MCF 10A (cell line): ENCODE results near the gene PDLIM3. TPM values are rescaled to one million over a fixed set of nuclear protein-coding genes. Genes with fewer than 3 reads are reported as not detected.
"Not testable (repeated sequence)": the region's sequence is repeated elsewhere in the genome, so short reads cannot be mapped to it uniquely, and the experiment has no call there.

Source experiments
- BruUV-seq: library from RNA; stranded (reverse); fragments of 400-500 nt; replicated peaks from 2 replicates; lab custom pipeline; 2021; lab: Mats Ljungman, UMichigan
- CTCF ChIA-PET: fragments of 300-600 bp; sonication (Branson Sonifier 250); formaldehyde crosslinking; extraction: SDS; loops from one replicate; lab custom pipeline; 2021; ENCODE audit warnings: antibody characterized with exemption, inconsistent platforms; lab: Yijun Ruan, JAX
- POLR2A ChIA-PET: fragments of 300-600, 350-650 bp; sonication (Branson Sonifier 250); formaldehyde crosslinking; extraction: SDS; loops from one replicate; lab custom pipeline; 2020; ENCODE audit warnings: antibody characterized with exemption, inconsistent platforms; lab: Yijun Ruan, JAX
- DNase-seq: peaks from one replicate; pipeline ENCODE4 v3.0.0-alpha.2; 2018; ENCODE audit not compliant: unreplicated experiment
- H3K27ac Mint-ChIP-seq: one replicate; pipeline ENCODE4 v1.8.0; 2022; ENCODE audit warnings: mild to moderate bottlenecking, low read depth, mixed read lengths; ENCODE audit not compliant: unreplicated experiment
- H3K27me3 Mint-ChIP-seq: one replicate; pipeline ENCODE4 v1.8.0; 2022; ENCODE audit warnings: mixed read lengths; ENCODE audit not compliant: insufficient read depth, unreplicated experiment
- H3K36me3 Mint-ChIP-seq: one replicate; pipeline ENCODE4 v1.8.0; 2022; ENCODE audit warnings: mild to moderate bottlenecking, moderate library complexity, mixed read lengths; ENCODE audit not compliant: insufficient read depth, unreplicated experiment
- H3K4me1 Mint-ChIP-seq: one replicate; pipeline ENCODE4 v1.8.0; 2022; ENCODE audit warnings: mixed read lengths; ENCODE audit not compliant: insufficient read depth, unreplicated experiment
- H3K4me3 Mint-ChIP-seq: one replicate; pipeline ENCODE4 v1.8.0; 2022; ENCODE audit warnings: mild to moderate bottlenecking, moderate library complexity, mixed read lengths; ENCODE audit not compliant: unreplicated experiment
- H3K9me3 Mint-ChIP-seq: one replicate; pipeline ENCODE4 v1.8.0; 2022; ENCODE audit warnings: mixed read lengths; ENCODE audit not compliant: unreplicated experiment
- intact Hi-C: fragments of 100-400 bp; cut with micrococcal nuclease; formaldehyde crosslinking; loops from 2 replicates; pipeline ENCODE4 v1.14.1; 2022
- total RNA-seq: library from RNA; stranded (reverse); gene quantifications from 2 replicates; pipeline ENCODE4 v1.2.3, GENCODE V29; 2022
- TF ChIP-seq, protein P1 (sequence below): fragments of 200-600 bp; IDR thresholded peaks from one replicate; pipeline ENCODE4 v1.8.0; 2022; ENCODE audit warnings: antibody characterized with exemption, mild to moderate bottlenecking; ENCODE audit not compliant: unreplicated experiment

The PDLIM3 gene
- total RNA-seq, 1 experiment from 2014 or later = 0.30 TPM

DNA sequence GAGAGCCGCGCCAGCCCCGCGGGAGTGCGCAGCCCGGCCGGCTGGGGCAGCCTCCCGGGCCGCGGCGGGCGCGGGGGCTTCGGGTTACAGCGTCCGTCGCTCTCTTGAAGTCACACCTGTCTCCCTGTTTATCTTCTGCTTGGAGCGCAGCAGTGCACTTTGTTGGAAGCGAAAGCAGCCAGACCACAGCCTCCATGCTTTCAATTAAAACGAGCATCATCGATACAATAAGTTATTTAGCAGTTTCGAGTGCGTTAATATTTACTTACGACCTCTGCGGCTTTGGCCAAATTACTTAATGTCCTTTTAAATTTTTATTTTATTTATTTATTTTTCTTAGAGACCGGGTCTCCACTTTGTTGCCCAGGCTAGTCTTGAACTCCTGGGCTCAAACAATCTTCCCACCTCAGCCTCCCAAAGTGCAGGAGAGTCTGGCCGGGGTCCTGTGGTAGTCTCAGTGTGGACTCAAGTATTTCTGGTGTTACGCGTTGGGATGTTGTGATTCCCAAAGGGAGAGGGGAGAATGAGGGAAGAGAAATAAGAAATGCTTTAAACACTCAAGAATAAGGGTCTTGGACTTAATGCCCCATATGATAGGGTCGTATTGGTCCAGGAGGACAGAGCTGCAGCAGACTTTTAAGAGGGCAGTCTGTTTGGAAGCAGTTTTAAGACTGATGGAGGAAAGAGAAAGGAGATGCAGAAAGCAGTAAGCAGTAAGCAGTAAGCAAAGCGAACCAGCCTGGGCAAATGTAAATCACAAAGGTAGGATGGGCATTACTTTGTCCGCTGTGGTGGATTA lies 504 bp upstream of the PDLIM3 start:
- Mint-ChIP-seq H3K27me3 (peaks cover 9% of the 10 kb centered on the region), H3K9me3 (no peaks in the 10 kb centered on the region), H3K36me3 (peaks cover 5% of the 10 kb centered on the region), H3K27ac (no peak overlapping the region), H3K4me3 (peak overlapping the region; percentile 74), H3K4me1 (peaks cover 7% of the 10 kb centered on the region)
- DNase-seq = no peak
- intact Hi-C loops = no loop called here
- TF ChIP-seq, protein P1, sequence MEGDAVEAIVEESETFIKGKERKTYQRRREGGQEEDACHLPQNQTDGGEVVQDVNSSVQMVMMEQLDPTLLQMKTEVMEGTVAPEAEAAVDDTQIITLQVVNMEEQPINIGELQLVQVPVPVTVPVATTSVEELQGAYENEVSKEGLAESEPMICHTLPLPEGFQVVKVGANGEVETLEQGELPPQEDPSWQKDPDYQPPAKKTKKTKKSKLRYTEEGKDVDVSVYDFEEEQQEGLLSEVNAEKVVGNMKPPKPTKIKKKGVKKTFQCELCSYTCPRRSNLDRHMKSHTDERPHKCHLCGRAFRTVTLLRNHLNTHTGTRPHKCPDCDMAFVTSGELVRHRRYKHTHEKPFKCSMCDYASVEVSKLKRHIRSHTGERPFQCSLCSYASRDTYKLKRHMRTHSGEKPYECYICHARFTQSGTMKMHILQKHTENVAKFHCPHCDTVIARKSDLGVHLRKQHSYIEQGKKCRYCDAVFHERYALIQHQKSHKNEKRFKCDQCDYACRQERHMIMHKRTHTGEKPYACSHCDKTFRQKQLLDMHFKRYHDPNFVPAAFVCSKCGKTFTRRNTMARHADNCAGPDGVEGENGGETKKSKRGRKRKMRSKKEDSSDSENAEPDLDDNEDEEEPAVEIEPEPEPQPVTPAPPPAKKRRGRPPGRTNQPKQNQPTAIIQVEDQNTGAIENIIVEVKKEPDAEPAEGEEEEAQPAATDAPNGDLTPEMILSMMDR = no peak
- ChIA-PET POLR2A (interaction anchor here (0.7 to 2.1 kb wide), 2 partner anchors 9 to 62 kb away, joined by 3 to 7 read pairs; no protein-coding TSS in a partner anchor), CTCF (interaction anchor here (0.5 to 0.7 kb wide), 3 partner anchors 10 to 114 kb away, joined by 3 to 4 read pairs (median 3); no protein-coding TSS in a partner anchor)
- no TSS peak for BruUV-seq

DNA sequence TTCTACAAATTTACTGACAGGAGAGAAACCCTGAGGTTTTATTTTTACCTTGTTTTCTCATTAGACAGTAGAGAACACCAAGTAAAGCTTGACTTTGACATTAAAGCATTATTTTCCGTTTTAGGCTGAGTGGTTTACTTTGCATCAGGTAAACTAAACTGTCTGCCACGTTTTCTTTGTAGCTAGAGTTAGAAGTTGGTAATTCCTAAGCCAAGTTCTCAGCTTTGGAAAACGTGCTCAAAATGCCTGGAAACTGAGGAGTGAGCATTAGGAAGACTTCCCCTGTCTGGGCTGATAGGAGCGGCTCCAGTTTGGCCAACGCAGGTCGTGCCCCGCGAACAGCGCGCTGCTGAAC lies 819 bp downstream of the PDLIM3 start:
- no peak overlapping the region for H3K27ac Mint-ChIP-seq
- POLR2A ChIA-PET = no interaction called here
- no peaks in the 10 kb centered on the region for H3K9me3 Mint-ChIP-seq
- TF ChIP-seq, protein P1 = no peak
- H3K4me1 Mint-ChIP-seq = peaks cover 7% of the 10 kb centered on the region
- BruUV-seq = no TSS peak
- CTCF ChIA-PET = interaction anchor here (0.9 kb wide), 1 partner anchor 63 kb away, joined by 3 read pairs; no protein-coding TSS in a partner anchor
- H3K36me3 Mint-ChIP-seq = peaks cover 5% of the 10 kb centered on the region
- H3K4me3 Mint-ChIP-seq = peak overlapping the region; percentile 62
- intact Hi-C loops = no loop called here
- H3K27me3 Mint-ChIP-seq = peaks cover 9% of the 10 kb centered on the region
- no peak for DNase-seq

- Mint-ChIP-seq H3K4me3 (no peak overlapping the region), H3K36me3 (peaks cover 5% of the 10 kb centered on the region), H3K27me3 (peaks cover 9% of the 10 kb centered on the region), H3K4me1 (peaks cover 7% of the 10 kb centered on the region), H3K9me3 (no peaks in the 10 kb centered on the region), H3K27ac (no peak overlapping the region)
- intact Hi-C loops = no loop called here
- no peak for DNase-seq
- no TSS peak for BruUV-seq
- POLR2A ChIA-PET = no interaction called here
- TF ChIP-seq, protein P1 = no peak
- CTCF ChIA-PET = no interaction called here
These were observed 2.4 kb downstream of the PDLIM3 start for GRCh38 chr4:185532795-185533324.

- intact Hi-C loops = no loop called here
- DNase-seq = no peak
- Mint-ChIP-seq H3K27me3 (peaks cover 9% of the 10 kb centered on the region), H3K36me3 (peaks cover 5% of the 10 kb centered on the region), H3K4me3 (no peak overlapping the region), H3K9me3 (no peaks in the 10 kb centered on the region), H3K27ac (no peak overlapping the region), H3K4me1 (peaks cover 7% of the 10 kb centered on the region)
- TF ChIP-seq, protein P1 = no peak
- no TSS peak for BruUV-seq
- ChIA-PET POLR2A (no interaction called here), CTCF (interaction anchor here (0.6 to 0.7 kb wide), 2 partner anchors 150 to 443 kb away, joined by 3 read pairs; no protein-coding TSS in a partner anchor)
These were observed 3.0 kb downstream of the PDLIM3 start for GRCh38 chr4:185532293-185532692.

GRCh38 chr4:185531654-185532053 lies 3.7 kb downstream of the PDLIM3 start:
- H3K36me3 Mint-ChIP-seq, BruUV-seq, H3K27me3 Mint-ChIP-seq, H3K4me3 Mint-ChIP-seq, H3K27ac Mint-ChIP-seq, intact Hi-C loops, H3K9me3 Mint-ChIP-seq, H3K4me1 Mint-ChIP-seq, DNase-seq: not testable (repeated sequence)
- POLR2A ChIA-PET = interaction anchor here (0.7 kb wide), 1 partner anchor 10 kb away, joined by 3 read pairs; no protein-coding TSS in a partner anchor
- CTCF ChIA-PET = interaction anchor here (0.6 to 0.7 kb wide), 2 partner anchors 151 to 443 kb away, joined by 3 read pairs; no protein-coding TSS in a partner anchor
